K562 (cell line): ENCODE data around the gene TCF25. TPM values are rescaled to one million over a fixed set of nuclear protein-coding genes. Genes with fewer than 3 reads are reported as not detected.
A peak's percentile ranks its signal among the peaks of the same experiment; 100 is the strongest.

Experiments
- ATF7 ChIP-seq: fragments of 450-650 bp; IDR thresholded peaks from 2 replicates; pipeline ENCODE4 v1.7.1; 2014; ENCODE audit warnings: mild to moderate bottlenecking, moderate library complexity
- CAMTA2 ChIP-seq: fragments of 250-450 bp; sonication (Bioruptor Pico); conservative IDR thresholded peaks from 2 replicates; pipeline ENCODE4 v1.5.1; 2022
- CREB1 ChIP-seq, 2 experiments: sonication (generic) in 1 of 2; formaldehyde crosslinking in 1 of 2; IDR thresholded peaks; 2 replicates each; pipeline versions ENCODE4 v1.6.1 to v1.8.0; 2012 to 2022; ENCODE audit warnings: inconsistent platforms in 1 of 2, mild to moderate bottlenecking in 1 of 2, missing genetic modification reagents in 1 of 2, moderate library complexity in 1 of 2
- CXXC5 ChIP-seq: fragments of 250-450 bp; sonication (Bioruptor Pico); IDR thresholded peaks from 2 replicates; pipeline ENCODE4 v1.8.0; 2022; ENCODE audit warnings: inconsistent platforms, mild to moderate bottlenecking, moderate library complexity
- ETS1 ChIP-seq: conservative IDR thresholded peaks from 2 replicates; pipeline ENCODE4 v1.6.1; 2011; ENCODE audit warnings: low read depth, mild to moderate bottlenecking, low read length; ENCODE audit not compliant: control insufficient read depth
- HMGN3 ChIP-seq: IDR thresholded peaks from 2 replicates; pipeline ENCODE4 v1.6.1; 2011; ENCODE audit warnings: borderline replicate concordance, low read depth, mild to moderate bottlenecking, mixed read lengths, low read length; ENCODE audit not compliant: insufficient read length; ENCODE audit errors: extremely low read depth
- HNRNPL ChIP-seq: fragments of 200-400 bp; formaldehyde crosslinking; IDR thresholded peaks from 2 replicates; pipeline ENCODE4 v1.6.1; 2017; ENCODE audit warnings: low read depth, mild to moderate bottlenecking, low read length
- KDM5B ChIP-seq: fragments of 200-600 bp; sonication (generic); IDR thresholded peaks from 2 replicates; pipeline ENCODE4 v1.6.1; 2012; ENCODE audit warnings: low read depth, mild to moderate bottlenecking, moderate library complexity, low read length, control low read depth, inconsistent platforms; ENCODE audit not compliant: insufficient replicate concordance
- KLF13 ChIP-seq: fragments of 450-650 bp; IDR thresholded peaks from 2 replicates; pipeline ENCODE4 v1.6.1; 2016; ENCODE audit warnings: missing genetic modification characterization, low read depth, mild to moderate bottlenecking, missing compliant biosample characterization, moderate library complexity, borderline replicate concordance
- MAZ ChIP-seq, 2 experiments: fragments of 450-650 bp in 1 of 2; sonication (generic) in 1 of 2; formaldehyde crosslinking; IDR thresholded peaks in 1 of 2; conservative IDR thresholded peaks in 1 of 2; 2 replicates each; pipeline versions ENCODE4 v1.4.0 to v1.5.0; 2020; ENCODE audit warnings: mild to moderate bottlenecking in 1 of 2, missing genetic modification reagents in 1 of 2
- MNT ChIP-seq, 2 experiments: fragments of 450-650 bp; conservative IDR thresholded peaks; 2 replicates each; pipeline ENCODE4 v1.6.1; 2017; ENCODE audit warnings: mild to moderate bottlenecking in 2 of 2, moderate library complexity in 2 of 2
- PHF8 ChIP-seq: fragments of 200-600 bp; sonication (generic); IDR thresholded peaks from 2 replicates; pipeline ENCODE4 v1.6.1; 2012; ENCODE audit warnings: mixed run types, mild to moderate bottlenecking, inconsistent platforms, low read length, moderate library complexity, borderline replicate concordance
- SIN3B ChIP-seq: fragments of 450-650 bp; IDR thresholded peaks from 2 replicates; pipeline ENCODE4 v1.6.1; 2017; ENCODE audit warnings: low read depth, mild to moderate bottlenecking, moderate library complexity
- THAP12 ChIP-seq: fragments of 250-450 bp; sonication (Bioruptor Pico); IDR thresholded peaks from 2 replicates; pipeline ENCODE4 v1.9.0; 2021; ENCODE audit warnings: mild to moderate bottlenecking, inconsistent platforms
- TRIM24 ChIP-seq, 2 experiments: fragments of 450-650 bp; IDR thresholded peaks; 2 replicates each; pipeline ENCODE4 v1.6.1; 2016
- VEZF1 ChIP-seq: fragments of 200-800 bp; sonication (Bioruptor generic); IDR thresholded peaks from 2 replicates; pipeline ENCODE4 v1.6.1; 2017; ENCODE audit warnings: missing genetic modification characterization, missing compliant biosample characterization
- ZNF511 ChIP-seq: sonication (generic); formaldehyde crosslinking; IDR thresholded peaks from 2 replicates; pipeline ENCODE4 v1.8.0; 2022; ENCODE audit warnings: mild to moderate bottlenecking, missing genetic modification reagents
- polyA plus RNA-seq, 8 experiments: library from polyadenylated mRNA; depleted of rRNA in 4 of 8; stranded (reverse) in 5 of 8; unstranded in 3 of 8; fragments of >200 nt; fragmentation: Nextera tagmentation in 2 of 8; fragmentation: Illumina TruSeq in 1 of 8; extraction: Ambion mirVana in 2 of 8; extraction: Trizol in 1 of 8; gene quantifications; 2 replicates each; pipeline versions ENCODE4 v1.2.1 to v1.2.3, GENCODE V29; 2011 to 2014; ENCODE audit warnings: inconsistent platforms in 1 of 8, missing spikeins in 1 of 8
- total RNA-seq, 7 experiments: library from RNA; depleted of rRNA in 6 of 7; stranded (reverse); fragments of >200 nt in 6 of 7; fragmentation: Illumina TruSeq in 2 of 7; extraction: Trizol in 2 of 7; gene quantifications; 2 replicates each; pipeline versions ENCODE4 v1.2.1 to v1.2.3, GENCODE V29; 2011 to 2021; ENCODE audit warnings: low replicate concordance in 1 of 7

The TCF25 gene
- total and polyA plus RNA-seq, 9 of the 15 experiments (the other 6 are each of a cell fraction or from before 2014, with no cell fraction given) = 9.0 to 154 (median 83.8) TPM

- TF ChIP-seq VEZF1 (CRISPR knock-in tag) = peak; percentile 71; the same call in 1 of the 2 replicates
- peak; percentile 37; the same call in 1 of the 2 replicates for TF ChIP-seq SIN3B
- TF ChIP-seq MAZ (CRISPR knock-in tag; conservative IDR thresholded peaks at IDR 0.05 in 1 of 2, IDR thresholded peaks at IDR 0.05 in 1 of 2) = peak; percentile 71 to 82; a peak in 3 of 4 replicates
- peak; percentile 72 for TF ChIP-seq CXXC5 (CRISPR knock-in tag)
- TF ChIP-seq ZNF511 (CRISPR knock-in tag) = peak; percentile 15; the same call in 1 of the 2 replicates
- no peak for TF ChIP-seq TRIM24 (IDR thresholded peaks at IDR 0.05)
- peak; percentile 97 for TF ChIP-seq KDM5B
- peak; percentile 81; the same call in 1 of the 2 replicates for TF ChIP-seq ATF7
- TF ChIP-seq THAP12 (CRISPR knock-in tag) = 0 out of 2 replicates have a peak, but pooled peaks have one; percentile 2
- TF ChIP-seq CREB1 (IDR thresholded peaks at IDR 0.05) = peak; percentile 65
- 0 out of 2 replicates have a peak, but pooled peaks have one; percentile 4 for TF ChIP-seq CREB1 (CRISPR knock-in tag; IDR thresholded peaks at IDR 0.05)
- TF ChIP-seq PHF8 = peak; percentile 72; the same call in 1 of the 2 replicates
- TF ChIP-seq HMGN3 = peak; percentile 55
- TF ChIP-seq MNT (conservative IDR thresholded peaks at IDR 0.05) = 0 out of 4 replicates have a peak, but pooled peaks of 1 of the 2 experiments have one; percentile 42
- 0 out of 2 replicates have a peak, but pooled peaks have one; percentile 15 for TF ChIP-seq CAMTA2 (CRISPR knock-in tag)
- TF ChIP-seq ETS1 = peak; percentile 35; the same call in 1 of the 2 replicates
- TF ChIP-seq KLF13 = peak; percentile 46; the same call in 1 of the 2 replicates
- peak; percentile 48; the same call in 1 of the 2 replicates for TF ChIP-seq HNRNPL
These were observed 49.7 kb downstream of the TCF25 start, which contains the start of gene TUBB3 (continued) for GRCh38 chr16:89922884-89923639.
